Cardiac ventricle fibroblast (primary cell): ENCODE measurements around the gene SIRT5. TPM values are rescaled to one million over a fixed set of nuclear protein-coding genes. Genes with fewer than 3 reads are reported as not detected.

Experiments used
- total RNA-seq: library from RNA; depleted of rRNA; stranded (reverse); fragments of >200 nt; gene quantifications from 2 replicates; pipeline ENCODE4 v1.2.3, GENCODE V29; 2015

The SIRT5 gene
- 4.9 and 5.6 TPM in 2 replicates for total RNA-seq

GRCh38 chr6:13574571-13575376 lies at the start of gene SIRT5:
SIRT5 (plus strand) TSS chr6:13574601; CDS start chr6:13584111, 9,510 bp downstream.

DNA sequence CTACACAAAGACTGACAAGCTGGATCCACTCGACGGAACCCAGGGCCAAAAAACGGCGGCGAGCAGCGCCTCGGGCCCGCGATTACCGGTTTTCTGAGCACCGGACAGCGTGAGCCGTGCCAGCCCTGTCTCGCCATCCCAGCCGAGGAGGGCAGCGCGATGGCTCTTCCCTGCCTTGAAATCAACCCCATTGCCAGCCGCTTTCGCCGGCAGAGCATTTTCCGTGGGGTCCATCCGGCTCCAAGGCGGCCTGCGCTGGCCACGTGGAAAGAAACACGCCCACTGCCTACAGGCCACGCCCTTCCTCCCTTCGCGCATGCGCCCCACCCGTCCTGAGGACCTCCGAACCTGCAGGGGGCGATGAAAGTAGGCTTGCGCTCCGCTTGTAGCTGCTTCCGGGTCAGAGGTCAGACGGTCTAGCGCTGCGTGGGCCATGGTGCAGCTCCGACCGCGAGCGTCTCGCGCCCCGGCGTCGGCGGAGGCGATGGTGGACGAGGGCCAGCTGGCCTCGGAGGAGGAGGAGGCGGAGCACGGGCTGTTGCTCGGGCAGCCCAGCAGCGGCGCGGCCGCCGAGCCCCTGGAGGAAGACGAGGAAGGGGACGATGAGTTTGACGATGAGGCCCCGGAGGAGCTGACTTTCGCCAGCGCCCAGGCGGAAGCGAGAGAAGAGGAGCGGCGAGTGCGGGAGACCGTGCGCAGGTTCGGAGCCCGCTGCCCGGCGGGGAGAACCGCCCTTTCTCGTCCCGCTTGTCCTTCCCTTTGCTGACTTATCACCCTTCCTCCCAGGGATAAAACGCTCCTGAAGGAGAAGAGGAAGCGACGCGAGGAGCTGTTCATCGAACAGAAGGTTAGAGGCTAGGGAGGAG lies 40.8 kb downstream of the SIRT5 start, which contains the start of gene NOL7:
Gene NOL7, plus strand, starts transcription at position 410 of the 866 bp plus-strand sequence. Its CDS starts 24 bp downstream, at position 434.

Other genes with a start within 250 kb of the SIRT5 start
- gene TBC1D7, start 246.1 kb upstream of the SIRT5 start, total RNA-seq = 8.6 and 10.7 TPM in 2 replicates
- 4.2 TPM in 2 replicates for gene GFOD1, start 87.0 kb upstream of the SIRT5 start, total RNA-seq
- gene NOL7, start 40.7 kb downstream of the SIRT5 start, total RNA-seq = 70.0 and 97.2 TPM in 2 replicates
- 21.2 and 22.7 TPM in 2 replicates for gene RANBP9, start 137.2 kb downstream of the SIRT5 start, total RNA-seq
- gene MCUR1, start 240.0 kb downstream of the SIRT5 start, total RNA-seq = 7.4 and 9.7 TPM in 2 replicates